Measurements from ENCODE around the gene PTGES3. TPM values are rescaled to one million over a fixed set of nuclear protein-coding genes. Genes with fewer than 3 reads are reported as not detected.
A peak's percentile ranks its signal among the peaks of the same experiment; 100 is the strongest.

PTGES3 gene
- total RNA-seq, 1 experiment from 2014 or later, result 404 TPM

- Histone ChIP-seq H3K9me3 (ENCODE audit: control insufficient read depth in 1 of 2, insufficient read depth in 1 of 2, low read depth in 1 of 2, low read length in 2 of 2) (no peaks in the 10 kb centered on the region), H4K20me1 (ENCODE audit: insufficient read depth) (no peaks in the 10 kb centered on the region), H3K79me2 (ENCODE audit: insufficient read depth, low read length) (no peaks in the 10 kb centered on the region), H3K4me2 (ENCODE audit: low read length) (no peak overlapping the region), H3K4me1 (ENCODE audit: control insufficient read depth in 1 of 2, insufficient read depth in 2 of 2, low read length in 2 of 2) (peaks cover 9 to 13% of the 10 kb centered on the region in 2 experiments; a peak in 3 of 4 replicates), H3K9me2 (ENCODE audit: insufficient read depth) (no peaks in the 10 kb centered on the region), H2AFZ (ENCODE audit: low read depth, low read length, poor library complexity, severe bottlenecking) (no peak overlapping the region), H3K27me3 (ENCODE audit: insufficient read depth, low read length) (no peaks in the 10 kb centered on the region), H3K36me3 (ENCODE audit: control insufficient read depth in 1 of 2, insufficient read depth in 2 of 2, low read length in 2 of 2) (no peaks in the 10 kb centered on the region), H3K4me3 (replicated peaks in 1 of 2; ENCODE audit: low read depth in 1 of 2, low read length in 2 of 2) (no peak overlapping the region), H3K27ac (ENCODE audit: low read depth, low read length) (no peak overlapping the region), H3K9ac (ENCODE audit: low read length) (no peak overlapping the region)
- ChIA-PET RAD21 (ENCODE audit: low non-redundant PET in 1 of 2, low total read pairs in 2 of 2, uncharacterized antibody in 2 of 2, unreplicated experiment in 2 of 2) (no interaction called here), CTCF (no interaction called here), POLR2A (no interaction called here)
- DNase-seq (ENCODE audit: low read depth, low spot score) (no peak), ATAC-seq (no peak)
- intact Hi-C loops (cut with micrococcal nuclease), result no loop called here
- BruUV-seq (replicated peaks), result no TSS peak
- TF ChIP-seq YY1 (IDR thresholded peaks at IDR 0.05; ENCODE audit: extremely low read depth, insufficient replicate concordance, low read depth, low read length) (no peak), SP1 (IDR thresholded peaks at IDR 0.05; ENCODE audit: low read depth) (no peak), EZH2phosphoT487 (IDR thresholded peaks at IDR 0.05; ENCODE audit: borderline replicate concordance) (no peak)
Observed at GRCh38 chr12:56694161-56694560, 6.1 kb upstream of the PTGES3 start.

- CTCF ChIA-PET, result interaction anchor here (1.2 to 1.9 kb wide), 3 partner anchors 10 to 53 kb away, joined by 3 to 16 read pairs (median 4); no protein-coding TSS in a partner anchor
- ATAC-seq (no peak; the same call in 1 of the 2 replicates), DNase-seq (ENCODE audit: low read depth, low spot score) (no peak)
- Histone ChIP-seq H2AFZ (ENCODE audit: low read depth, low read length, poor library complexity, severe bottlenecking) (no peak overlapping the region), H3K27ac (ENCODE audit: low read depth, low read length) (peak overlapping the region; percentile 97), H3K27me3 (ENCODE audit: insufficient read depth, low read length) (no peaks in the 10 kb centered on the region), H3K4me2 (ENCODE audit: low read length) (peak overlapping the region; percentile 96), H3K9me3 (ENCODE audit: control insufficient read depth in 1 of 2, insufficient read depth in 1 of 2, low read depth in 1 of 2, low read length in 2 of 2) (no peaks in the 10 kb centered on the region), H3K79me2 (ENCODE audit: insufficient read depth, low read length) (peaks cover 48% of the 10 kb centered on the region), H3K9me2 (ENCODE audit: insufficient read depth) (no peaks in the 10 kb centered on the region), H3K4me3 (replicated peaks in 1 of 2; ENCODE audit: low read depth in 1 of 2, low read length in 2 of 2) (peak overlapping the region; percentile 55 to 99), H3K9ac (ENCODE audit: low read length) (peak overlapping the region; percentile 97), H3K4me1 (ENCODE audit: control insufficient read depth in 1 of 2, insufficient read depth in 2 of 2, low read length in 2 of 2) (peaks cover 6 to 49% of the 10 kb centered on the region in 2 experiments; a peak in 3 of 4 replicates), H3K36me3 (ENCODE audit: control insufficient read depth in 1 of 2, insufficient read depth in 2 of 2, low read length in 2 of 2) (peaks cover 11 to 16% of the 10 kb centered on the region in 2 experiments), H4K20me1 (ENCODE audit: insufficient read depth) (peaks cover 15% of the 10 kb centered on the region; the same call in 1 of the 2 replicates)
- TSS peak; percentile 98 for BruUV-seq (replicated peaks)
- intact Hi-C loops (cut with micrococcal nuclease), result loop anchor here (2.0 kb wide), 3 partner anchors 36 to 52 kb away; partner anchors contain the start of gene NACA
- RAD21 ChIA-PET (ENCODE audit: low non-redundant PET in 1 of 2, low total read pairs in 2 of 2, uncharacterized antibody in 2 of 2, unreplicated experiment in 2 of 2), result no interaction called here
- POLR2A ChIA-PET, result interaction anchor here (0.6 to 2.1 kb wide), 18 partner anchors 9 to 423 kb away, joined by 3 to 31 read pairs (median 4); partner anchors contain the start of genes NACA, RBMS2 and STAT6
- TF ChIP-seq YY1 (IDR thresholded peaks at IDR 0.05; ENCODE audit: extremely low read depth, insufficient replicate concordance, low read depth, low read length) (no peak), EZH2phosphoT487 (IDR thresholded peaks at IDR 0.05; ENCODE audit: borderline replicate concordance) (no peak), JUND (IDR thresholded peaks at IDR 0.05) (no peak), CBX3 (IDR thresholded peaks at IDR 0.05; ENCODE audit: low read depth) (no peak), POLR2AphosphoS5 (IDR thresholded peaks at IDR 0.05; ENCODE audit: low read depth, low read length) (no peak), MAX (IDR thresholded peaks at IDR 0.05) (no peak), SP1 (IDR thresholded peaks at IDR 0.05; ENCODE audit: low read depth) (no peak), SRF (IDR thresholded peaks at IDR 0.05; ENCODE audit: low read depth) (no peak), EGR1 (IDR thresholded peaks at IDR 0.05; ENCODE audit: low read depth) (no peak), ZBTB33 (IDR thresholded peaks at IDR 0.05; ENCODE audit: extremely low read depth, insufficient replicate concordance, low read length) (no peak), ELF1 (IDR thresholded peaks at IDR 0.05; ENCODE audit: borderline replicate concordance, low read depth) (no peak), ZNF274 (IDR thresholded peaks at IDR 0.05; ENCODE audit: low read depth, low read length) (no peak), RAD21 (IDR thresholded peaks at IDR 0.05; ENCODE audit: low read depth) (no peak), SIN3A (IDR thresholded peaks at IDR 0.05; ENCODE audit: low read depth) (no peak), REST (IDR thresholded peaks at IDR 0.05; ENCODE audit: low read depth) (no peak)
Observed at GRCh38 chr12:56688846-56689109, 694 bp upstream of the PTGES3 start.
